Thyroid gland (tissue), 4 donors: ENCODE measurements around the gene ENOX1. TPM values are rescaled to one million over a fixed set of nuclear protein-coding genes. Genes with fewer than 3 reads are reported as not detected.

ENCODE experiments used
- DNase-seq, 2 donors: peaks; one replicate each; pipeline ENCODE4 v3.0.0-alpha.2; 2019
- H3K27ac ChIP-seq, 3 donors: fragments of 200-600 bp; sonication (generic); 1 replicate in 2 of 3; 2 replicates in 1 of 3; pipeline ENCODE4 v1.5.1; 2016 to 2019; ENCODE audit warnings: mild to moderate bottlenecking in 1 of 3, moderate library complexity in 1 of 3
- H3K27me3 ChIP-seq: fragments of 200-600 bp; sonication (generic); one replicate; pipeline ENCODE4 v1.5.1; 2019
- H3K36me3 ChIP-seq, 2 donors: fragments of 200-600 bp; sonication (generic); one replicate each; pipeline ENCODE4 v1.5.1; 2016 to 2019
- H3K4me1 ChIP-seq, 2 donors: fragments of 200-600 bp; sonication (generic); one replicate each; pipeline ENCODE4 v1.5.1; 2017 to 2019
- H3K4me3 ChIP-seq, 3 donors: fragments of 200-600 bp; sonication (generic); replicated peaks in 1 of 3; 1 replicate in 2 of 3; 2 replicates in 1 of 3; pipeline ENCODE4 v1.5.1; 2016; ENCODE audit warnings: mild to moderate bottlenecking in 1 of 3
- H3K9me3 ChIP-seq: fragments of 200-600 bp; sonication (generic); one replicate; pipeline ENCODE4 v1.5.1; 2017
- POLR2A ChIP-seq, 2 donors: fragments of 450-650 bp; IDR thresholded peaks; one replicate each; pipeline ENCODE4 v1.6.1; 2017; ENCODE audit warnings: antibody characterized with exemption in 2 of 2, mild to moderate bottlenecking in 2 of 2, moderate library complexity in 1 of 2
- WGBS, 2 donors: methylation state at CpG; one replicate each; pipeline ENCODE4 v1.1.5; 2017; 5-methylcytosine and 5-hydroxymethylcytosine counted together
- intact Hi-C: fragments of 100-400 bp; cut with DNase I; formaldehyde crosslinking; loops from one replicate; pipeline ENCODE4 v1.15.1; 2023
- total RNA-seq, 4 donors: library from RNA; depleted of rRNA; stranded (reverse); fragments of >200 nt; gene quantifications; one replicate each; pipeline ENCODE4 v1.2.3, GENCODE V29; 2016
- TF ChIP-seq, protein P1 (sequence below), 6 experiments: fragments of 200-600 bp in 3 of 6; fragments of 450-650 bp in 3 of 6; sonication (generic) in 3 of 6; IDR thresholded peaks; one replicate each; pipeline ENCODE4 v1.5.1; 2016 to 2019; ENCODE audit warnings: antibody characterized with exemption in 6 of 6, mild to moderate bottlenecking in 2 of 6, inconsistent platforms in 1 of 6, moderate library complexity in 1 of 6

ENOX1 gene
- total RNA-seq, 4 donors from 2014 or later: 0.13 to 1.8 (median 0.31) TPM

DNA sequence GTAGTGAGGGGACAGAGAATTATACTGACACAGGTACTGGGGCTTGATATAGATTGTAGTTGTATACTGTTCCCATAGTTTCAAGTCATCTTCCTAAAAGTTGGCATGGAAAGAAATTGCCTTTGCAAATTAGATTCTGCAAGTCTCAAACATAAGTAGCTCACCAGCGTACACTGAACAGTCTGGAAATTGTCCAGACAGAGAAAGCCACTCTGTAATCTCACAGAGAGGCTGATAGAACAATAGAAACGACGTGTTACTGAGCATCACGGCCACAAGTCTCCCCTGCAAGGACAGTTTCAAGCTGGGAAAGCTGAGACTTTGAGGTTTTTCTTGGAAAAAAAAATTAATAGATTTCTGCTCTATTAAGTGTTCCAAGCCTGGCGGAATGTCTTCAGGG is 534.8 kb downstream of the ENOX1 start:
- Histone ChIP-seq H3K36me3 (no peaks in the 10 kb centered on the region), H3K4me3 (no peak overlapping the region), H3K4me1 (no peaks in the 10 kb centered on the region), H3K27me3 (no peaks in the 10 kb centered on the region), H3K9me3 (no peaks in the 10 kb centered on the region), H3K27ac (no peak overlapping the region)
- no peak for DNase-seq
- WGBS, 2 donors: 60 to 72% methylated on average over 5 of the region's 5 CpGs
- intact Hi-C loops: no loop called here
- TF ChIP-seq, protein P1, sequence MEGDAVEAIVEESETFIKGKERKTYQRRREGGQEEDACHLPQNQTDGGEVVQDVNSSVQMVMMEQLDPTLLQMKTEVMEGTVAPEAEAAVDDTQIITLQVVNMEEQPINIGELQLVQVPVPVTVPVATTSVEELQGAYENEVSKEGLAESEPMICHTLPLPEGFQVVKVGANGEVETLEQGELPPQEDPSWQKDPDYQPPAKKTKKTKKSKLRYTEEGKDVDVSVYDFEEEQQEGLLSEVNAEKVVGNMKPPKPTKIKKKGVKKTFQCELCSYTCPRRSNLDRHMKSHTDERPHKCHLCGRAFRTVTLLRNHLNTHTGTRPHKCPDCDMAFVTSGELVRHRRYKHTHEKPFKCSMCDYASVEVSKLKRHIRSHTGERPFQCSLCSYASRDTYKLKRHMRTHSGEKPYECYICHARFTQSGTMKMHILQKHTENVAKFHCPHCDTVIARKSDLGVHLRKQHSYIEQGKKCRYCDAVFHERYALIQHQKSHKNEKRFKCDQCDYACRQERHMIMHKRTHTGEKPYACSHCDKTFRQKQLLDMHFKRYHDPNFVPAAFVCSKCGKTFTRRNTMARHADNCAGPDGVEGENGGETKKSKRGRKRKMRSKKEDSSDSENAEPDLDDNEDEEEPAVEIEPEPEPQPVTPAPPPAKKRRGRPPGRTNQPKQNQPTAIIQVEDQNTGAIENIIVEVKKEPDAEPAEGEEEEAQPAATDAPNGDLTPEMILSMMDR (IDR thresholded peaks at IDR 0.05): no peak
- no peak for TF ChIP-seq POLR2A (IDR thresholded peaks at IDR 0.05)

DNA sequence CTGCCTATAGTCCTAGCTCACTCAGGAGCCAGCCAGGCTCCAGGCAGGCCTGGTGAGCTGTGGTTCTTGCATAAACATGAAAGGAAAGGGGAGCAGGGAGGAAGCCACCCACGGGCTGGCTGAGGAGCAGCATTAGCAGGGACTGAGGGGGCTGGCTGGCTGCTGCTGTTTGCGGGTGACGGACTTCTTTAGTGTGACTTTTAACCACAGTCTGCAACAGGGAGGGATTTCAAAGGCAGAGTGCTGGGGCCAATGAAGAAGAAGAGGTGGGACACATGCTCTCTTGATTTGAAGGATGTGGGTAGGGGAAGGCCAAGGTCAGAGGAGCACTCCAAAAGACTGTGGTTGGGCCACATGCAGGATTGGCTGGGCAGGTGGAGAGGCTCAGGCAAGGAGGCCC is 540.4 kb downstream of the ENOX1 start:
- Histone ChIP-seq H3K9me3 (no peaks in the 10 kb centered on the region), H3K36me3 (no peaks in the 10 kb centered on the region), H3K4me3 (no peak overlapping the region), H3K4me1 (no peaks in the 10 kb centered on the region), H3K27ac (no peak overlapping the region), H3K27me3 (no peaks in the 10 kb centered on the region)
- DNase-seq: no peak
- intact Hi-C loops: no loop called here
- 62 to 72% methylated on average over 3 of the region's 3 CpGs for WGBS, 2 donors
- TF ChIP-seq POLR2A (IDR thresholded peaks at IDR 0.05): no peak
- TF ChIP-seq, protein P1 (IDR thresholded peaks at IDR 0.05): no peak

DNA sequence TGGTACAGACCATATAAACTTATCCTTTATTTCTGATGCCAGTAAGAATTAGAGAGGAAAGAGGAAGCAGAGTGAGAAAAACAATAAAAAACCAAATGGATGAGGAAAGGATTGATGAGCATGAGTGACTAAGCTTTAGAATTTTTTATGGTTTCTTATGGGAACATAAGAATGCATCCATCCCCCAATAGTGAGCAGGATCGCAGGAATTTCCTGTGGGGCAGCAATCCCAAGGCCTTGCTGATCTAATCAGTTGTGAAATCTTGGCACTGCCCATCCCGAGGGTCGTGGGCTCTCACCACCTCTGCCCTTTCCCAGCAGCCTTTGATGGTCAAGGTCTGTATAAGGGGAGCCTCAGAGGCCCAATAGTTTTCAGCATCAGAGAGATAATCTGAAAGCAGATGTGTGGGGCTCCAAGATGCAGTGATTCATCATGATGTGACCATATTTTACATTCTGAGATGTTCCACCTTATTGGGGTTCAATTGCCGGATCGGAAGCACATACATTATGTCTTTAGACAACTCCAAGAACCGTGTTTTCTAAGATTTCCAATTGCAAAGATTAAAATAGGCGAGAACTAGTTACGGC is 541.3 kb downstream of the ENOX1 start:
- intact Hi-C loops: no loop called here

DNA sequence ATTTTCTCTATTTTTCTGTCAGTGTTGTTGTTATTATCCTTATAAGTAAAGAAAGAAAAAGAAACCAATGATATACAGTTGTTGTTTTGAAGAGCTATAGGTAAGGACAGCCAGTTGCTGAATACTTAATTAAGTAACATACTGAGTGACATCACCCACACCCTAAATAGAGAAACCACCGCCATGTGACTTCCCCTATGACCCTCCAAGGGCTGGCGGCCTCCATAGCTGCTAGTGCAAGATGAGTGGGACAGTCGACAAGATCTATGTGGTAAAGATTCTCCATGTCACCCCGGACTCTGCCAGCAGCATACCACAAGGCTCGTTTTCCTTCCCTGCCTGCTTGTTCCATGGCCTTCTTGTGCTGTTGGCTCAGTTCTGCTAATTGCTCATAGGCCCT is 542.3 kb downstream of the ENOX1 start:
- Histone ChIP-seq H3K27me3 (no peaks in the 10 kb centered on the region), H3K4me1 (no peaks in the 10 kb centered on the region), H3K9me3 (no peaks in the 10 kb centered on the region), H3K4me3 (no peak overlapping the region), H3K36me3 (no peaks in the 10 kb centered on the region), H3K27ac (no peak overlapping the region)
- WGBS, 2 donors: 88 to 89% methylated on average over 5 of the region's 5 CpGs
- intact Hi-C loops: no loop called here
- no peak for DNase-seq
- no peak for TF ChIP-seq POLR2A (IDR thresholded peaks at IDR 0.05)
- TF ChIP-seq, protein P1 (IDR thresholded peaks at IDR 0.05): no peak

More for the DNA sequence above, 541.3 kb downstream of the ENOX1 start:
- no peaks in the 10 kb centered on the region for H3K9me3 ChIP-seq
- no peak overlapping the region for H3K4me3 ChIP-seq
- no peaks in the 10 kb centered on the region for H3K27me3 ChIP-seq
- H3K27ac ChIP-seq: no peak overlapping the region
- 85 to 93% methylated on average over 8 of the region's 8 CpGs for WGBS, 2 donors
- TF ChIP-seq, protein P1 (IDR thresholded peaks at IDR 0.05): no peak
- no peak for TF ChIP-seq POLR2A (IDR thresholded peaks at IDR 0.05)
- no peaks in the 10 kb centered on the region for H3K36me3 ChIP-seq
- DNase-seq: no peak
- H3K4me1 ChIP-seq: no peaks in the 10 kb centered on the region

DNA sequence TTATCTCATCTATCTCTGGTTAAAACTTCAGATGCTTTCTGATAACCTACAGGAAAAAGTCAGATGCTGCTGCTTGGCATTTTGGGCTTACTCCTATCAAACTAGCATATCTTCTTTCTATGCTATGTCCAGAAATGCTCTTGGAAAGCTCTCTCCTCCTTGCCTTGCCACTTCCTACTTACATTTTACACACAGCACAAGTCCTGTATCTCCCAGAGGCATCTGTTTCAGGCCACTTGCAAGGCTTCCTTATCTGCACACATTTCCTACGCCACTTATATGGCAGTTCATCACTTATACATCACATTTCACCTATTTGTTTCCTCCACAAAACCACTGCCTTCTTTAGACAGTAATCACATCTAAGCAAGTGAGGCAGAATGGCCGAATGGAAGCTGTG is 543.1 kb downstream of the ENOX1 start:
- no peaks in the 10 kb centered on the region for H3K4me1 ChIP-seq
- H3K36me3 ChIP-seq: no peaks in the 10 kb centered on the region
- H3K27me3 ChIP-seq: no peaks in the 10 kb centered on the region
- DNase-seq: no peak
- TF ChIP-seq, protein P1 (IDR thresholded peaks at IDR 0.05): no peak
- TF ChIP-seq POLR2A (IDR thresholded peaks at IDR 0.05): no peak
- 87 to 90% methylated on average over 2 of the region's 2 CpGs for WGBS, 2 donors
- H3K9me3 ChIP-seq: no peaks in the 10 kb centered on the region
- H3K4me3 ChIP-seq: no peak overlapping the region
- H3K27ac ChIP-seq: no peak overlapping the region
- intact Hi-C loops: no loop called here
